Esophagus (tissue), 2 donors: Measurements from ENCODE around the gene PNLIPRP2. TPM values are rescaled to one million over a fixed set of nuclear protein-coding genes. Genes with fewer than 3 reads are reported as not detected.

Experiments used
- H3K27ac ChIP-seq, 2 donors: one replicate each; pipeline ENCODE4 v1.5.1; 2013; ENCODE audit warnings: low read depth in 2 of 2, mild to moderate bottlenecking in 2 of 2, inconsistent platforms in 1 of 2, low read length in 1 of 2, moderate library complexity in 1 of 2
- H3K27me3 ChIP-seq, 2 donors: one replicate each; pipeline ENCODE4 v1.6.1; 2013; ENCODE audit warnings: low read length in 2 of 2, control low read depth in 1 of 2, mild to moderate bottlenecking in 1 of 2; ENCODE audit not compliant: insufficient read depth in 2 of 2, control insufficient read depth in 1 of 2
- H3K36me3 ChIP-seq, 2 donors: one replicate each; pipeline ENCODE4 v1.6.1; 2013; ENCODE audit warnings: low read length in 1 of 2; ENCODE audit not compliant: control insufficient read depth in 2 of 2, insufficient read depth in 2 of 2
- H3K4me1 ChIP-seq, 2 donors: one replicate each; pipeline ENCODE4 v1.6.1; 2013; ENCODE audit warnings: low read length in 1 of 2; ENCODE audit not compliant: control insufficient read depth in 2 of 2, insufficient read depth in 2 of 2
- H3K4me3 ChIP-seq, 2 donors: one replicate each; pipeline ENCODE4 v1.5.1; 2013; ENCODE audit warnings: low read length in 2 of 2, mild to moderate bottlenecking in 2 of 2, low read depth in 1 of 2, moderate library complexity in 1 of 2
- H3K9me3 ChIP-seq, 2 donors: one replicate each; pipeline ENCODE4 v1.6.1; 2013; ENCODE audit warnings: mild to moderate bottlenecking in 2 of 2, low read depth in 1 of 2, low read length in 1 of 2, moderate library complexity in 1 of 2; ENCODE audit not compliant: control insufficient read depth in 2 of 2, insufficient read depth in 1 of 2
- WGBS, 2 donors: extraction: QIAGEN DNeasy Blood & Tissue Kit; methylation state at CpG; one replicate each; pipeline ENCODE4 v1.1.7; 2013; 5-methylcytosine and 5-hydroxymethylcytosine counted together
- polyA plus RNA-seq, 2 donors: library from polyadenylated mRNA; stranded (reverse); fragments of 200-250 nt; gene quantifications; one replicate each; pipeline ENCODE4 v1.2.3, GENCODE V29; 2013
- donor health status: healthy with polysubstance abuse.
- donor health status: Bipolar disorder and iron deficiency.

Gene PNLIPRP2
- polyA plus RNA-seq, 2 donors: 0.05 to 0.14 TPM

- Histone ChIP-seq H3K36me3 (no peaks in the 10 kb centered on the region), H3K27me3 (no peaks in the 10 kb centered on the region), H3K4me3 (no peak overlapping the region), H3K4me1 (no peaks in the 10 kb centered on the region), H3K27ac (no peak overlapping the region), H3K9me3 (peaks cover 0 to 3% of the 10 kb centered on the region in 2 donors)
- WGBS, 2 donors: 67 to 82% methylated on average over 3 of the region's 3 CpGs
Observed at GRCh38 chr10:116611153-116611545, 9.6 kb upstream of the PNLIPRP2 start.

- 81 to 89% methylated on average over 8 of the region's 8 CpGs for WGBS, 2 donors
- Histone ChIP-seq H3K36me3 (no peaks in the 10 kb centered on the region), H3K27me3 (no peaks in the 10 kb centered on the region), H3K4me1 (no peaks in the 10 kb centered on the region), H3K9me3 (peaks cover 0 to 3% of the 10 kb centered on the region in 2 donors), H3K4me3 (no peak overlapping the region), H3K27ac (no peak overlapping the region)
Observed at GRCh38 chr10:116612107-116612769, 8.5 kb upstream of the PNLIPRP2 start.

- peaks cover 0 to 3% of the 10 kb centered on the region in 2 donors for H3K9me3 ChIP-seq
- H3K27me3 ChIP-seq: no peaks in the 10 kb centered on the region
- H3K36me3 ChIP-seq: no peaks in the 10 kb centered on the region
- H3K4me1 ChIP-seq: no peaks in the 10 kb centered on the region
- H3K4me3 ChIP-seq: no peak overlapping the region
- H3K27ac ChIP-seq: no peak overlapping the region
- whole genome bisulfite sequencing, 2 donors: 61 to 66% methylated on average over 2 of the region's 2 CpGs
Observed at GRCh38 chr10:116613471-116613870, 7.3 kb upstream of the PNLIPRP2 start.

- 47 to 51% methylated on average over 2 of the region's 2 CpGs for WGBS, 2 donors
- Histone ChIP-seq H3K9me3 (peaks cover 0 to 3% of the 10 kb centered on the region in 2 donors), H3K27ac (no peak overlapping the region), H3K27me3 (no peaks in the 10 kb centered on the region), H3K36me3 (no peaks in the 10 kb centered on the region), H3K4me3 (no peak overlapping the region), H3K4me1 (no peaks in the 10 kb centered on the region)
Observed at GRCh38 chr10:116614796-116615195, 6.0 kb upstream of the PNLIPRP2 start.

- WGBS, 2 donors: 82 to 89% methylated on average over 3 of the region's 3 CpGs
- Histone ChIP-seq H3K27me3 (no peaks in the 10 kb centered on the region), H3K36me3 (no peaks in the 10 kb centered on the region), H3K4me3 (no peak overlapping the region), H3K27ac (no peak overlapping the region), H3K9me3 (peaks cover 0 to 1% of the 10 kb centered on the region in 2 donors), H3K4me1 (no peaks in the 10 kb centered on the region)
Observed at GRCh38 chr10:116615199-116615776, 5.5 kb upstream of the PNLIPRP2 start.

GRCh38 chr10:116621476-116621875 lies 723 bp downstream of the PNLIPRP2 start:
- 68 to 77% methylated on average over 8 of the region's 8 CpGs for WGBS, 2 donors
- H3K36me3 ChIP-seq: no peaks in the 10 kb centered on the region
- H3K4me3 ChIP-seq: no peak overlapping the region
- no peaks in the 10 kb centered on the region for H3K9me3 ChIP-seq
- no peaks in the 10 kb centered on the region for H3K4me1 ChIP-seq
- no peak overlapping the region for H3K27ac ChIP-seq
- H3K27me3 ChIP-seq: peaks cover 0 to 5% of the 10 kb centered on the region in 2 donors

DNA sequence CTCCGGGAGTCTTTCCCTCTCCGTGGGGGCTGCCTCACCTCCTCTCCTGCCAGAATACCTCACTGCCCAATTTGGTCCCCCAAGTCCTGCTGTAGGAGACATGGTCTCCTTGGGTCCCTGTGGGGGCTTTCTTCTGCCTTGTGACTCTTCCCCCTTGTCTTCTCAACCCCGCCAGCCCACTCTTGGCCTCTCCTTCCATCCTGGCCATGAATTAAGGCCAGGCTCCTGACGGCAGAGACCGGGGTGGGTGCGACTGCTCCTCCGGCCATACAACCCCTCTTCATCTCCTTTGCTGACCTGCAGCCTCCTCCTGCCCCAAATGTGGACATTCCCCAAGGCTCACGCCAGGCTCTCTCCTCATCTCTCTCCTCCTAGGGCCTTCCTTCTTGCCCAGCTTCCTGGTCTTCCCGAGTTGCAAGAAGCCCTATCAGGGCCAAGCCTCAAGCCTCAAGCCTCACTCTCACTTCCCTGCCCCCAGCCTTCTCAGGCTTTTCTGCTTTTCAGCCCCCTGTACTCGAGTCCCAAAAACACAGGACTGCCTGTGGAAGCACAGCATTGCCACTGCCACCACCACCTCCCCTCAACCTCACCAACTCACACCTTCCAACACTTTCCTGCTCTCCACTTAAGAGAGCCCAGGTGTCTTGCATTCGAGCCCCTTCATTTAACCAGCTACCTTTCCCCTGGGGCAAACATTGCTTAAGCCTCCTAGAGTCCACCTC lies 1.3 kb downstream of the PNLIPRP2 start:
- Histone ChIP-seq H3K4me1 (peaks cover 0 to under 1% of the 10 kb centered on the region in 2 donors), H3K9me3 (no peaks in the 10 kb centered on the region), H3K27me3 (peaks cover 0 to 5% of the 10 kb centered on the region in 2 donors), H3K4me3 (no peak overlapping the region), H3K36me3 (no peaks in the 10 kb centered on the region), H3K27ac (no peak overlapping the region)
- 72 to 83% methylated on average over 11 of the region's 11 CpGs for WGBS, 2 donors

- WGBS, 2 donors: 83 to 89% methylated on average over 7 of the region's 7 CpGs
Observed at GRCh38 chr10:116625845-116626244, 5.1 kb downstream of the PNLIPRP2 start.

DNA sequence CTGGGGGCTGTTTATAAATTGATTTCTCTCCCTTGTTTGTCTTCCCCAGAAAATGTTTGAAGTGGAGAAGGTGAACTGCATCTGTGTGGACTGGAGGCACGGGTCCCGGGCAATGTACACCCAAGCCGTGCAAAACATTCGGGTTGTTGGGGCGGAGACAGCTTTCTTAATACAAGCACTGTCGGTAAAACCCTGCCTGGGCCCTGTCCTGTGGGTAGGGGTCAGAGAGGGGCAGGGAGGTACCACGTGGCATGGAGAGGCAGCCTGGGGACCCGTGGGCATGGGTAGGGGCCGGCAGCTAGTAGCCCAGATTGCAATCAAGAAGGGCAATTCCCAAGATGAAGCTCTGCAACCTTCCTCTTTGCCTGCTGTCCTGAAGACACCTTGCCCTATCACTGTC lies 6.1 kb downstream of the PNLIPRP2 start:
- Histone ChIP-seq H3K9me3 (no peaks in the 10 kb centered on the region), H3K27me3 (peaks cover 0 to 5% of the 10 kb centered on the region in 2 donors), H3K4me1 (peaks cover 6 to 7% of the 10 kb centered on the region in 2 donors), H3K36me3 (no peaks in the 10 kb centered on the region), H3K4me3 (no peak overlapping the region), H3K27ac (no peak overlapping the region)
- WGBS, 2 donors: 51 to 67% methylated on average over 9 of the region's 9 CpGs

More at GRCh38 chr10:116625845-116626244, 5.1 kb downstream of the PNLIPRP2 start:
- Histone ChIP-seq H3K4me1 (peaks cover 6 to 7% of the 10 kb centered on the region in 2 donors), H3K4me3 (no peak overlapping the region), H3K27me3 (peaks cover 0 to 5% of the 10 kb centered on the region in 2 donors), H3K36me3 (no peaks in the 10 kb centered on the region), H3K9me3 (no peaks in the 10 kb centered on the region), H3K27ac (no peak overlapping the region)
